A549 treated with Mapracorat at 1 μM for 4 hours (cell line): ENCODE data around the gene MFGE8. TPM values are rescaled to one million over a fixed set of nuclear protein-coding genes. Genes with fewer than 3 reads are reported as not detected.

Experiments
- total RNA-seq: library from RNA; stranded (reverse); fragments of 200-300 nt; extraction: Qiagen RNA extraction; gene quantifications from 5 replicates; pipeline ENCODE4 v1.2.3, GENCODE V29; 2022

The MFGE8 gene, protein sequence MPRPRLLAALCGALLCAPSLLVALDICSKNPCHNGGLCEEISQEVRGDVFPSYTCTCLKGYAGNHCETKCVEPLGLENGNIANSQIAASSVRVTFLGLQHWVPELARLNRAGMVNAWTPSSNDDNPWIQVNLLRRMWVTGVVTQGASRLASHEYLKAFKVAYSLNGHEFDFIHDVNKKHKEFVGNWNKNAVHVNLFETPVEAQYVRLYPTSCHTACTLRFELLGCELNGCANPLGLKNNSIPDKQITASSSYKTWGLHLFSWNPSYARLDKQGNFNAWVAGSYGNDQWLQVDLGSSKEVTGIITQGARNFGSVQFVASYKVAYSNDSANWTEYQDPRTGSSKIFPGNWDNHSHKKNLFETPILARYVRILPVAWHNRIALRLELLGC
- 296 to 350 TPM (median 325 TPM) in 5 replicates for total RNA-seq

DNA sequence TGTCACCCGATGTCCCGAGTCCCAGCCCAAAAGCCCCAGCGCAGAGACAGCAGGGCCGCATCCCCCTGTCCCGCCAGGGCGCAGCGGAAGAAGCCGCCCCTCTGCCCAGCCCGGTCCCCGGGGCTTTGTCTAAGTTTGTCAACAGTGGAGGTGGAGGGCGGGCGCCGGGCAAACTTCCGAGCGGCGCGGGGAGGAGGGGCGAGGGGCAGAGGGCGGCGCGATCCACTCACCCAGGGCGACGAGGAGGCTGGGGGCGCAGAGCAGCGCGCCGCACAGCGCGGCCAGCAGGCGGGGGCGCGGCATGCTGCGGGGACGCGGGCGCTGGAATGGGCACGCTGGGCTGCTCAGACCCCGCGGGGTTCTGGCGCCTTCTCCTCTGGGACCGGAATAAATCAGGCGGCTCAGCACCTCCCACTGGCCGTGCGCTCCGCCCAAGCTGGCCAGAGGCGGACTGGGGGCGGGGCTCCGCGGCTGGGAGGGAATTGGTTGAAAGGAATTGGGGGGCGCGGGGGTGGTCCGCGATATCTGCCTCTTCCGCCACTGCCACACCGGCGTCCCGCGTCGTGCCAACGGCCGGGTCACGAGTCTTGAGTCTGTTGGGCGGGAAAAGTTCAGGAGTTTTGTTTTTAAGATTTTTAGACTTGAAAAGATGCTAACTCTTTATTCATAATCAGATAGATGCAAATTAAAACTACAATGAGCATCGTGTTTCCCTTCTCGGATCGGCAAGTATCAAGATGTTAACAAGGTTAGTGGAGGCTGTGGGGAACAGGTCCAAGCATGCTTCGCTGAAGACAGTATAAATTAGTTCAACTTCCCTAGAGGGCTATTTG lies at the start of gene MFGE8:
MFGE8 (minus strand) TSS at position 363 of the 833 bp plus-strand sequence; CDS start at position 303, 60 bp downstream.

DNA sequence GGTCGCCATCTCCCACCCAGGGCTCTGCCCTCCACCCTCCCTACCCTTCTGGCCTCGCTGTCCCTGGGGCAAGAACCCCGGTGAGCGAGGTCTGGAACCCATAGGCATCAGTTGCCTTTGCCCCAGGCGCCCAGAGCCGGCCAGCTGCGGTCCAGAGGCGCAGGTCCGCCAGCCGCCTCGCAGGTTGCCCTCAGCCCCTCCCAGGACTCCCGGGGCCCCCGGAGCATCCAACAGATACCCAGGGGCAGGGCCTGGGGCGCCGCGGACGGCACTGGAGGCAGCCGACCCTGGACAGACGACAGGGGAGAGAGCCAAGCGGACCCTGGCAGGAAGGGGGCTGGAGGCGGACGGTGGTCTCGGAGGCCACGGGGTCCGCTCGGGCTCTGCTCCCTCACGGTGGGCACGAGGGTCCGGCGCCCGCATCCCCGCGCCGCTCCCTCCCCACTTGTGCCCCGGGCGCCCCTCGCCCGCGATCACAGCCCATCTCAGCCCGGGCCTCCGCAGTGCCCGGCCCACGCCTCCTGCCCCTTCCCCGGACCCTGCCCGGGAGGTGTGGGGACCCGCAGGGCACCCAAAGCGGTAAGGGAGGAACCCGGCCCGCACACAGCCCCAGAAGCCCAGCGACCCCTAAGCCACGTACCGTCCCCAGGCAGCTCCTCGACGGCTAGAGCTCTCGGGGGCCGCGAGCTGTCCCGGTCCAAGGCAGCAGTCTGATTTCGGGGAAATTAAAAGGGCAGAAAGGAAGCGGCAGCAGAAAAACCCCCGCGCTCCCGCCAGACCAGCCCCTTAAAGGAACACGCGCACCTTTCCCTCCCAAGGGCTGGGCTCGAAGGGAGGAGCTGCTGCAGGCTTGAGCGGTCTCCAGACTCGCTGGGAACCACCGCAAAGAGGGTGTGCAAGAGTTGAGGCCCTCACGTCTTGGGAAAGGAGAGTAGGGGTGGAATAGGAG lies 18.1 kb downstream of the MFGE8 start, which contains the start of gene HAPLN3:
HAPLN3 (minus strand) TSS at position 726 of the 949 bp plus-strand sequence. CDS start 8,246 bp downstream, outside the sequence.

Other genes starting within 250 kb of the MFGE8 start
- gene ACAN, start 109.9 kb downstream of the MFGE8 start, total RNA-seq, result 0.77 to 0.99 TPM (median 0.84 TPM) in 5 replicates
- 25.1 to 32.2 TPM (median 27.3 TPM) in 5 replicates for gene HAPLN3, start 17.8 kb downstream of the MFGE8 start, total RNA-seq
- gene ABHD2, start 175.1 kb upstream of the MFGE8 start, total RNA-seq, result 101 to 181 TPM (median 138 TPM) in 5 replicates